NOMO-1 treated with dmso at 0.1 percent for 144 hours (cell line): ENCODE results near the gene L3MBTL4.

Experiments
- DNase-seq: peaks from one replicate; lab custom pipeline; 2025; ENCODE audit not compliant: unreplicated experiment; lab: John Stamatoyannopoulos, UW

L3MBTL4 gene

DNA sequence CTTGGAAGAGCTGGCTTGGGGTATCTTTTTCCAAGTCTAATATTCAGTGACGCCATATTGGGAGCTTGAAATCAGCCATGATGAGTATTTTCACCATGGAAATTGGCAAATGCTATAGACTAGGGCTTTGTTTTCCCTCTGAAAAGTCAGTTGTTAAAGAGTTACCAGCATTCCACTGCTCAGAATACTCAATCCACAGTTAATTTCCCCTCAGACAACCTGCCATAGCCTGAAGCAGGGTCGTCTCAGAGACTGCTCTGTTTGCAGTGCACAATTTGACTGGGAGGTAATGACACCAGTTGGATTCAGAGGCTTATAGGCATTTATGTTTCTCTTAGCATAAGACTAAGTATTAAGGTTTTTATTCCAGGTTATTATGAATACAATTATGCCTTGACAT is 483.9 kb downstream of the L3MBTL4 start:
- DNase-seq = no peak

DNA sequence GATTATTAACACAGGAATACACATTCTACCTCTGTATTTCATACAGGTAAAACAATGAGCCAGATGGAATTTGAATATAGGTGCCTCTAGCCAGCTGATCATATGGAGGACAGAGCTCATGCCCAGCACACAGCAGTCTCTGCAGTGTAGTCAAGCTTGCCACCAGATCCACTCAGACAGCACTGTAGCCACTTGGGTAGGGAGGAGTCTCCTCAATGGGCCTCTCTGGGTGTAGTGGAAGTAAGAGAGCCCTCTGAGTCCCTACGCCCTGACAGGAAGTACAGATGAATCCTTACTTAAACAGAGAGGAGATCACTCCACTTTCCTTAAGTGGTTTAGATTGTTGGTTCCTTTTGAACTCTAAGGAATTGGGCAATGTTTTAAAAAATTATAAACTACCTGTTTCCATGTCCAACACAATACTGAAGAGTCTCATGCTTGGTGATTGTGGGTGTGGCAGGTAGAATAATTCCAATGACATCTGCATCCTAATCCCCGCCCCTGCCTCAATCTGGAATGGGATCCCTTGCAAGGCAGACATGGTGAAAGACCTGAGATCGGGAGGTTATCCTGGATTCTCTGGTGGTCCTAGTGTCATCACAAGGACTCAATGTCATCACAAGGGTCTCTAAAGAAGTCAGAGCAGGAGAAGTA is 496.4 kb downstream of the L3MBTL4 start:
- DNase-seq = no peak

DNA sequence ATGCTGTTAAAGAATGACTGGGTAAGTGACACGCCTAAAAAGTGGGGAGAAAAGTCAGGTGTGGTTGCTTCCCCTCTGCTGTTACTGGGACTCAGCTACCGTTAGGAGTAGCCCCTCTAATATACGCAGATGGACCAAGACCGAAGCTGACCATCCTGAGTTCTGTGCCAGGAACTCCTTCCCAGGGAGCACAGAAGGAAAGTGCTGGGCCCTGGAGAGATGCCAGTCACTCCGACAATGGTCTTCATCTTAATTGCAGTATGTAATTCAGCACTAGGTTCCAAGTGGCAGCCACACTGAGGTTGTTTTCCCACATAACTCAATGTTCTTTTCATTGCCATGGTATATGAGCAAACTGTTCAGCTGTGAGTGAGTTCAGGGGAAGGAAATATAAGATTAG is 499.8 kb downstream of the L3MBTL4 start:
- no peak for DNase-seq

DNA sequence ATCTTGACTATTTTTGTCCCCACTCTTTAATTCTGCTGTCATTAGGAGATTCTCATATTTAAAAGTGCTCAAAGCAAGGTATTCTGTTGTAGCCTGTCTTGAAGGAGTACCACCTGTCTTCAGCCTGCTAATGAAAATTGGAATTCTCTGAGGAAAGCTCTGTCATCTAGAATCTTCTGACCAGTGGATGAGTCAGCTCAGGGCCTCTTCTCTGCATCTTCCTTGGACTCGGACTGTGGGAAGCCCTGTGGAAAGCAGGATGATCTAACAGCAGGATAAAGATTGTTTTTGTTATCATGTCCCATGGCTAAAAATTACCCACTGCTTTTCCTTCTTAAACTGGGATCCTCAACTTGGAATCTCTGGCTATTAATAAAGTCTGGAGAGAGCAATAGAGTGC is 500.7 kb downstream of the L3MBTL4 start:
- DNase-seq = no peak

DNA sequence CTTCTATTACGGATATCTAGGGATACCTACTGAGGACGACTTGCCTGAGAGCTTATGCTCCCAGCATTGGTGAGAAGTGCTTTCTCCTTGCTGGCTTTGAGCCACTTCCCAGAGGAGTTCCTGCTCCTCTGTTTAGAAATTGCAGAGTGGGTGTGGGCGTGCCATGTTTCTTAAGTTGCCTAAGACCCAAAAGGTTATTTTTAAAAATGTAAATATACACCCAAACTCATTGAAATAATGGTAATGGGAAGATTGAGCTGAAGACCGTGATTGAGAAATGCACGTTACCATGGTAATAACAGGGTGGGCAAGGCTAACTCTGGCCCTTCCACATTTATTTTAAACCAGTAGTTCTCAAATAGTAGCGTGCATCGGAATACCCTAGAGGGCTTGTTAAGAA is 502.1 kb downstream of the L3MBTL4 start:
- DNase-seq = no peak

DNA sequence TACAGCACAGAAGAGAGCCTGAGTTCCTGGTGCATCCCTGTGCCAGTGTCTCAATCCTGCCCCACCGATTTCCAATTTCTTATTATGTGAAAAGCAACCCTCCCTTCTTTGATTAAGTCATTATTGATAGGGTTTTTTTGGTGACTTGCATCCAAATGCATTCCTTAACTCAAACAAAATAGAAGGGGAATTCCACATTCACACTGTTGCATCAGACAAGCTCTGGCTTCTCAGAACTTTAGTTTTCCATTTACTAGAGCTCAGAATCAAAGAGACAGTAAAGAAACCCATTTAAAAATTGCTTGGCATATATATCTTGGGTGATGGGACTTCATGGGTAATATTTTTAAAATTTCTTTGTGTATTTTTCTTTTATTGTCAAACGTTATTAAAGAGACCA is 505.6 kb downstream of the L3MBTL4 start:
- DNase-seq = no peak
